GM23338 (cell line): ENCODE data around the gene VTCN1. TPM values are rescaled to one million over a fixed set of nuclear protein-coding genes. Genes with fewer than 3 reads are reported as not detected.

Source experiments
- ATAC-seq: fragments of 200-7000 bp; cut with Tn5 transposase; 3 replicates; pipeline ENCODE4 v1.9.1; 2020
- DNase-seq: peaks from one replicate; pipeline ENCODE4 v3.0.0-alpha.2; 2015; ENCODE audit warnings: low spot score
- H2AFZ ChIP-seq: fragments of 200-600 bp; sonication (generic); 2 replicates; pipeline ENCODE4 v1.8.0; 2016; ENCODE audit warnings: antibody characterized with exemption, mild to moderate bottlenecking, moderate library complexity
- H3F3A ChIP-seq: fragments of 200-600 bp; sonication (generic); replicated peaks from 2 replicates; pipeline ENCODE4 v1.8.0; 2017; ENCODE audit warnings: antibody characterized with exemption, mixed run types, low read depth
- H3K27ac ChIP-seq: fragments of 200-600 bp; sonication (generic); 2 replicates; pipeline ENCODE4 v1.6.1; 2016; ENCODE audit warnings: low read depth
- H3K27me3 ChIP-seq: fragments of 200-600 bp; sonication (generic); 2 replicates; pipeline ENCODE4 v1.8.0; 2016; ENCODE audit warnings: mild to moderate bottlenecking, mixed run types, moderate library complexity; ENCODE audit not compliant: insufficient read depth
- H3K36me3 ChIP-seq: fragments of 200-600 bp; sonication (generic); 2 replicates; pipeline ENCODE4 v1.8.0; 2016; ENCODE audit warnings: mild to moderate bottlenecking; ENCODE audit not compliant: insufficient read depth
- H3K4me1 ChIP-seq: fragments of 200-600 bp; sonication (generic); 2 replicates; pipeline ENCODE4 v1.8.0; 2016; ENCODE audit warnings: mild to moderate bottlenecking, moderate library complexity; ENCODE audit not compliant: insufficient read depth
- H3K4me2 ChIP-seq: fragments of 200-600 bp; sonication (generic); 2 replicates; pipeline ENCODE4 v1.7.1; 2017; ENCODE audit warnings: mixed run types
- H3K4me3 ChIP-seq: fragments of 200-600 bp; sonication (generic); 2 replicates; pipeline ENCODE4 v1.6.1; 2016; ENCODE audit warnings: mixed run types
- H3K79me2 ChIP-seq: fragments of 200-600 bp; sonication (generic); replicated peaks from 2 replicates; pipeline ENCODE4 v1.8.0; 2017; ENCODE audit warnings: mild to moderate bottlenecking; ENCODE audit not compliant: insufficient read depth
- H3K9me2 ChIP-seq: fragments of 200-600 bp; sonication (generic); 2 replicates; pipeline ENCODE4 v1.8.0; 2017; ENCODE audit not compliant: insufficient read depth
- H4K20me1 ChIP-seq: fragments of 200-600 bp; sonication (generic); replicated peaks from 2 replicates; pipeline ENCODE4 v1.8.0; 2017; ENCODE audit warnings: mild to moderate bottlenecking; ENCODE audit not compliant: insufficient read depth
- H3K27ac Mint-ChIP-seq: 2 replicates; pipeline ENCODE4 v1.8.0; 2020; ENCODE audit warnings: inconsistent platforms, mild to moderate bottlenecking, moderate library complexity, mixed read lengths
- H3K27me3 Mint-ChIP-seq: 3 replicates; pipeline ENCODE4 v1.8.0; 2022; ENCODE audit warnings: low read depth, mild to moderate bottlenecking, moderate library complexity, mixed read lengths, inconsistent platforms; ENCODE audit not compliant: insufficient read depth, poor library complexity
- H3K36me3 Mint-ChIP-seq: 3 replicates; pipeline ENCODE4 v1.8.0; 2021; ENCODE audit warnings: low read depth, mild to moderate bottlenecking, inconsistent platforms, moderate library complexity, mixed read lengths
- H3K4me1 Mint-ChIP-seq: 3 replicates; pipeline ENCODE4 v1.8.0; 2020; ENCODE audit warnings: mild to moderate bottlenecking, inconsistent platforms, mixed read lengths
- H3K4me3 Mint-ChIP-seq: 3 replicates; pipeline ENCODE4 v1.8.0; 2021; ENCODE audit warnings: moderate library complexity, mild to moderate bottlenecking, inconsistent platforms, mixed read lengths
- H3K9me3 Mint-ChIP-seq: 3 replicates; pipeline ENCODE4 v1.8.0; 2020; ENCODE audit warnings: moderate library complexity, mild to moderate bottlenecking, inconsistent platforms, mixed read lengths
- EZH2phosphoT487 ChIP-seq: fragments of 200-600 bp; sonication (generic); IDR thresholded peaks from one replicate; pipeline ENCODE4 v1.8.1; 2018; ENCODE audit warnings: antibody characterized with exemption; ENCODE audit not compliant: unreplicated experiment
- NANOG ChIP-seq: IDR thresholded peaks from 2 replicates; pipeline ENCODE4 v1.6.1; 2016; ENCODE audit warnings: antibody characterized with exemption, borderline replicate concordance
- POLR2AphosphoS5 ChIP-seq: IDR thresholded peaks from 2 replicates; pipeline ENCODE4 v1.6.1; 2016; ENCODE audit warnings: antibody characterized with exemption, low read depth
- polyA plus RNA-seq: library from polyadenylated mRNA; unstranded; fragments of >200 nt; fragmentation: Nextera tagmentation; extraction: Ambion mirVana; gene quantifications from 2 replicates; pipeline ENCODE4 v1.2.1, GENCODE V29; 2016
- total RNA-seq: library from RNA; depleted of rRNA; stranded (reverse); fragments of >200 nt; shearing (Covaris generic); gene quantifications from 2 replicates; pipeline ENCODE4 v1.2.3, GENCODE V29; 2014
- TF ChIP-seq, protein P1 (sequence below): IDR thresholded peaks from 2 replicates; pipeline ENCODE4 v1.6.1; 2016; ENCODE audit warnings: antibody characterized with exemption
- TF ChIP-seq, protein P2 (sequence below): fragments of 250-450 bp; sonication (Bioruptor Pico); IDR thresholded peaks from 2 replicates; pipeline ENCODE4 v1.5.0; 2020; ENCODE audit warnings: mild to moderate bottlenecking, moderate library complexity
- TF ChIP-seq, protein P3 (sequence below), 2 experiments: fragments of 200-600 bp in 1 of 2; sonication (generic) in 1 of 2; conservative IDR thresholded peaks; 2 replicates each; pipeline versions ENCODE4 v1.5.1 to v1.6.1; 2016 to 2017; ENCODE audit warnings: antibody characterized with exemption in 2 of 2, low read depth in 2 of 2, mild to moderate bottlenecking in 2 of 2, moderate library complexity in 1 of 2

Gene VTCN1
- total and polyA plus RNA-seq, 2 experiments from 2014 or later, result not detected

DNA sequence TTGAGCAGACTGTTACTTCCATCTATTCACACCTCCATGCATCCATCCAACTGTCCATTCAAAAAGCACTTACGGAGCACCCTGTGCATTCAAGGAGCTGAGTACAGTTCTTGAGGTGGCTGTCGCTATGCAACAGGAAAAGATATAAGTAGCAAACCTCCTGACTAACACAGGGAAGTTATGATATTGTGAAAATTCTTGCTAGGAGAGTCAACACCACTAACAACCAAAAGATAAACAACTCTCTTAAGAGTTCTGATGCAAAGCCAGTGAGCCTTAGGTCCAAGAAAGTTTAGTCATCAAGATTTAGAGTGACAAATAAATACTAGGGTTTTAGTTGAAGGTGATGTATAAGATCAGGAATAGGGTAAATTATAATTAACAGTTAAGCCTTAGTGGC is 44.7 kb downstream of the VTCN1 start (continued):
- TF ChIP-seq, protein P1, sequence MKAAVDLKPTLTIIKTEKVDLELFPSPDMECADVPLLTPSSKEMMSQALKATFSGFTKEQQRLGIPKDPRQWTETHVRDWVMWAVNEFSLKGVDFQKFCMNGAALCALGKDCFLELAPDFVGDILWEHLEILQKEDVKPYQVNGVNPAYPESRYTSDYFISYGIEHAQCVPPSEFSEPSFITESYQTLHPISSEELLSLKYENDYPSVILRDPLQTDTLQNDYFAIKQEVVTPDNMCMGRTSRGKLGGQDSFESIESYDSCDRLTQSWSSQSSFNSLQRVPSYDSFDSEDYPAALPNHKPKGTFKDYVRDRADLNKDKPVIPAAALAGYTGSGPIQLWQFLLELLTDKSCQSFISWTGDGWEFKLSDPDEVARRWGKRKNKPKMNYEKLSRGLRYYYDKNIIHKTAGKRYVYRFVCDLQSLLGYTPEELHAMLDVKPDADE, result no peak
- TF ChIP-seq, protein P2, sequence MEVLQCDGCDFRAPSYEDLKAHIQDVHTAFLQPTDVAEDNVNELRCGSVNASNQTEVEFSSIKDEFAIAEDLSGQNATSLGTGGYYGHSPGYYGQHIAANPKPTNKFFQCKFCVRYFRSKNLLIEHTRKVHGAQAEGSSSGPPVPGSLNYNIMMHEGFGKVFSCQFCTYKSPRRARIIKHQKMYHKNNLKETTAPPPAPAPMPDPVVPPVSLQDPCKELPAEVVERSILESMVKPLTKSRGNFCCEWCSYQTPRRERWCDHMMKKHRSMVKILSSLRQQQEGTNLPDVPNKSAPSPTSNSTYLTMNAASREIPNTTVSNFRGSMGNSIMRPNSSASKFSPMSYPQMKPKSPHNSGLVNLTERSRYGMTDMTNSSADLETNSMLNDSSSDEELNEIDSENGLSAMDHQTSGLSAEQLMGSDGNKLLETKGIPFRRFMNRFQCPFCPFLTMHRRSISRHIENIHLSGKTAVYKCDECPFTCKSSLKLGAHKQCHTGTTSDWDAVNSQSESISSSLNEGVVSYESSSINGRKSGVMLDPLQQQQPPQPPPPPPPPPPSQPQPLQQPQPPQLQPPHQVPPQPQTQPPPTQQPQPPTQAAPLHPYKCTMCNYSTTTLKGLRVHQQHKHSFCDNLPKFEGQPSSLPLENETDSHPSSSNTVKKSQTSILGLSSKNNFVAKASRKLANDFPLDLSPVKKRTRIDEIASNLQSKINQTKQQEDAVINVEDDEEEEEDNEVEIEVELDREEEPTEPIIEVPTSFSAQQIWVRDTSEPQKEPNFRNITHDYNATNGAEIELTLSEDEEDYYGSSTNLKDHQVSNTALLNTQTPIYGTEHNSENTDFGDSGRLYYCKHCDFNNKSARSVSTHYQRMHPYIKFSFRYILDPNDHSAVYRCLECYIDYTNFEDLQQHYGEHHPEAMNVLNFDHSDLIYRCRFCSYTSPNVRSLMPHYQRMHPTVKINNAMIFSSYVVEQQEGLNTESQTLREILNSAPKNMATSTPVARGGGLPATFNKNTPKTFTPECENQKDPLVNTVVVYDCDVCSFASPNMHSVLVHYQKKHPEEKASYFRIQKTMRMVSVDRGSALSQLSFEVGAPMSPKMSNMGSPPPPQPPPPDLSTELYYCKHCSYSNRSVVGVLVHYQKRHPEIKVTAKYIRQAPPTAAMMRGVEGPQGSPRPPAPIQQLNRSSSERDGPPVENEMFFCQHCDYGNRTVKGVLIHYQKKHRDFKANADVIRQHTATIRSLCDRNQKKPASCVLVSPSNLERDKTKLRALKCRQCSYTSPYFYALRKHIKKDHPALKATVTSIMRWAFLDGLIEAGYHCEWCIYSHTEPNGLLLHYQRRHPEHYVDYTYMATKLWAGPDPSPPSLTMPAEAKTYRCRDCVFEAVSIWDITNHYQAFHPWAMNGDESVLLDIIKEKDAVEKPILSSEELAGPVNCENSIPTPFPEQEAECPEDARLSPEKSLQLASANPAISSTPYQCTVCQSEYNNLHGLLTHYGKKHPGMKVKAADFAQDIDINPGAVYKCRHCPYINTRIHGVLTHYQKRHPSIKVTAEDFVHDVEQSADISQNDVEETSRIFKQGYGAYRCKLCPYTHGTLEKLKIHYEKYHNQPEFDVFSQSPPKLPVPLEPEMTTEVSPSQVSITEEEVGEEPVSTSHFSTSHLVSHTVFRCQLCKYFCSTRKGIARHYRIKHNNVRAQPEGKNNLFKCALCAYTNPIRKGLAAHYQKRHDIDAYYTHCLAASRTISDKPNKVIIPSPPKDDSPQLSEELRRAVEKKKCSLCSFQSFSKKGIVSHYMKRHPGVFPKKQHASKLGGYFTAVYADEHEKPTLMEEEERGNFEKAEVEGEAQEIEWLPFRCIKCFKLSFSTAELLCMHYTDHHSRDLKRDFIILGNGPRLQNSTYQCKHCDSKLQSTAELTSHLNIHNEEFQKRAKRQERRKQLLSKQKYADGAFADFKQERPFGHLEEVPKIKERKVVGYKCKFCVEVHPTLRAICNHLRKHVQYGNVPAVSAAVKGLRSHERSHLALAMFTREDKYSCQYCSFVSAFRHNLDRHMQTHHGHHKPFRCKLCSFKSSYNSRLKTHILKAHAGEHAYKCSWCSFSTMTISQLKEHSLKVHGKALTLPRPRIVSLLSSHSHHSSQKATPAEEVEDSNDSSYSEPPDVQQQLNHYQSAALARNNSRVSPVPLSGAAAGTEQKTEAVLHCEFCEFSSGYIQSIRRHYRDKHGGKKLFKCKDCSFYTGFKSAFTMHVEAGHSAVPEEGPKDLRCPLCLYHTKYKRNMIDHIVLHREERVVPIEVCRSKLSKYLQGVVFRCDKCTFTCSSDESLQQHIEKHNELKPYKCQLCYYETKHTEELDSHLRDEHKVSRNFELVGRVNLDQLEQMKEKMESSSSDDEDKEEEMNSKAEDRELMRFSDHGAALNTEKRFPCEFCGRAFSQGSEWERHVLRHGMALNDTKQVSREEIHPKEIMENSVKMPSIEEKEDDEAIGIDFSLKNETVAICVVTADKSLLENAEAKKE (CRISPR knock-in tag), result no peak

DNA sequence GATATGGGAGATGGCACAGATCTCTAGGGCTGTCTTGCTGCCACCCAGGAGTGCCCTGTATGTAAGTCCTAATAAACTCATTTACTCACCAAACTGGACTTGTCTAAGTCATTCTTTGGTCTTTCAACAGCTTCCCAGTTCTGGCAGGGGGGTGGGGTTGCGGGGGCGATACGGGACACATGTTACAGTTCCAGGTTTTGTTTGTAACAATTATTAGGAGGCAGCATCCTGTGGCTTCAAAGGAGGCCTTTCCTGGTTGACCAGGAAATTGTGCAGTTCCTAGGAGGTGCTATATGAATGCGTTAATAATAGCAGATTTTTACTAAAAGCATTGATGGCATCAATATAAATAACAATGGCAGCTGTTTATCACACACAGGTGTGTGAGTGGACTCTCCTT is 46.5 kb downstream of the VTCN1 start:
- H3K27ac ChIP-seq, result no peak overlapping the region
- no peaks in the 10 kb centered on the region for H3K79me2 ChIP-seq
- no peaks in the 10 kb centered on the region for H4K20me1 ChIP-seq
- Mint-ChIP-seq H3K36me3 (0 out of 3 replicates have a peak, but pooled peaks cover 2% of the 10 kb centered on the region), H3K27me3 (no peaks in the 10 kb centered on the region), H3K4me1 (peaks cover 14% of the 10 kb centered on the region), H3K9me3 (peaks cover under 1% of the 10 kb centered on the region; the same call in 1 of the 3 replicates), H3K27ac (no peak overlapping the region), H3K4me3 (no peak overlapping the region)
- H3K4me3 ChIP-seq, result no peak overlapping the region
- peaks cover 5% of the 10 kb centered on the region; the same call in 1 of the 2 replicates for H3K4me1 ChIP-seq
- no peak for ATAC-seq
- H3F3A ChIP-seq, result no peaks in the 10 kb centered on the region
- H3K4me2 ChIP-seq, result no peak overlapping the region
- no peaks in the 10 kb centered on the region for H3K36me3 ChIP-seq
- H3K9me2 ChIP-seq, result no peaks in the 10 kb centered on the region
- H2AFZ ChIP-seq, result no peak overlapping the region; the same call in 1 of the 2 replicates
- DNase-seq, result no peak
- no peaks in the 10 kb centered on the region for H3K27me3 ChIP-seq
- TF ChIP-seq EZH2phosphoT487 (no peak), NANOG (no peak), POLR2AphosphoS5 (no peak)
- TF ChIP-seq, protein P2 (CRISPR knock-in tag), result no peak
- TF ChIP-seq, protein P3, sequence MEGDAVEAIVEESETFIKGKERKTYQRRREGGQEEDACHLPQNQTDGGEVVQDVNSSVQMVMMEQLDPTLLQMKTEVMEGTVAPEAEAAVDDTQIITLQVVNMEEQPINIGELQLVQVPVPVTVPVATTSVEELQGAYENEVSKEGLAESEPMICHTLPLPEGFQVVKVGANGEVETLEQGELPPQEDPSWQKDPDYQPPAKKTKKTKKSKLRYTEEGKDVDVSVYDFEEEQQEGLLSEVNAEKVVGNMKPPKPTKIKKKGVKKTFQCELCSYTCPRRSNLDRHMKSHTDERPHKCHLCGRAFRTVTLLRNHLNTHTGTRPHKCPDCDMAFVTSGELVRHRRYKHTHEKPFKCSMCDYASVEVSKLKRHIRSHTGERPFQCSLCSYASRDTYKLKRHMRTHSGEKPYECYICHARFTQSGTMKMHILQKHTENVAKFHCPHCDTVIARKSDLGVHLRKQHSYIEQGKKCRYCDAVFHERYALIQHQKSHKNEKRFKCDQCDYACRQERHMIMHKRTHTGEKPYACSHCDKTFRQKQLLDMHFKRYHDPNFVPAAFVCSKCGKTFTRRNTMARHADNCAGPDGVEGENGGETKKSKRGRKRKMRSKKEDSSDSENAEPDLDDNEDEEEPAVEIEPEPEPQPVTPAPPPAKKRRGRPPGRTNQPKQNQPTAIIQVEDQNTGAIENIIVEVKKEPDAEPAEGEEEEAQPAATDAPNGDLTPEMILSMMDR (conservative IDR thresholded peaks at IDR 0.05; ENCODE audit: low read depth in 2 of 2), result no peak
